Keratinocyte (primary cell): Measurements from ENCODE around the gene PIAS1.

Experiments
- CTCF ChIP-seq, 3 experiments: IDR thresholded peaks in 1 of 3; conservative IDR thresholded peaks in 1 of 3; optimal IDR thresholded peaks in 1 of 3; 2 replicates in 2 of 3; 3 replicates in 1 of 3; pipeline versions ENCODE3 to v1.5.1; 2011; ENCODE audit warnings: low read length in 3 of 3, mild to moderate bottlenecking in 3 of 3, moderate library complexity in 2 of 3, control low read depth in 1 of 3, inconsistent platforms in 1 of 3; ENCODE audit not compliant: insufficient read depth in 2 of 3; ENCODE audit errors: extremely low read depth in 1 of 3
- EZH2 ChIP-seq: IDR thresholded peaks from one replicate; pipeline ENCODE4 v1.6.1; 2012; ENCODE audit warnings: inconsistent platforms, mild to moderate bottlenecking, low read length, moderate library complexity

- TF ChIP-seq EZH2, result no peak
- TF ChIP-seq CTCF (optimal IDR thresholded peaks at IDR 0.05 in 1 of 3, IDR thresholded peaks at IDR 0.05 in 1 of 3, conservative IDR thresholded peaks at IDR 0.05 in 1 of 3; ENCODE audit: extremely low read depth in 1 of 3, insufficient read depth in 2 of 3, low read length in 3 of 3), result no peak
Observed at GRCh38 chr15:68228971-68229385, 174.9 kb downstream of the PIAS1 start.
